GM23338 (cell line): ENCODE measurements around the gene CMC4. TPM values are rescaled to one million over a fixed set of nuclear protein-coding genes. Genes with fewer than 3 reads are reported as not detected.

ENCODE experiments used
- ATAC-seq: fragments of 200-7000 bp; cut with Tn5 transposase; 3 replicates; pipeline ENCODE4 v1.9.1; 2020
- DNase-seq: peaks from one replicate; pipeline ENCODE4 v3.0.0-alpha.2; 2015; ENCODE audit warnings: low spot score
- H2AFZ ChIP-seq: fragments of 200-600 bp; sonication (generic); 2 replicates; pipeline ENCODE4 v1.8.0; 2016; ENCODE audit warnings: antibody characterized with exemption, mild to moderate bottlenecking, moderate library complexity
- H3F3A ChIP-seq: fragments of 200-600 bp; sonication (generic); replicated peaks from 2 replicates; pipeline ENCODE4 v1.8.0; 2017; ENCODE audit warnings: antibody characterized with exemption, mixed run types, low read depth
- H3K27ac ChIP-seq: fragments of 200-600 bp; sonication (generic); 2 replicates; pipeline ENCODE4 v1.6.1; 2016; ENCODE audit warnings: low read depth
- H3K27me3 ChIP-seq: fragments of 200-600 bp; sonication (generic); 2 replicates; pipeline ENCODE4 v1.8.0; 2016; ENCODE audit warnings: mild to moderate bottlenecking, mixed run types, moderate library complexity; ENCODE audit not compliant: insufficient read depth
- H3K36me3 ChIP-seq: fragments of 200-600 bp; sonication (generic); 2 replicates; pipeline ENCODE4 v1.8.0; 2016; ENCODE audit warnings: mild to moderate bottlenecking; ENCODE audit not compliant: insufficient read depth
- H3K4me1 ChIP-seq: fragments of 200-600 bp; sonication (generic); 2 replicates; pipeline ENCODE4 v1.8.0; 2016; ENCODE audit warnings: mild to moderate bottlenecking, moderate library complexity; ENCODE audit not compliant: insufficient read depth
- H3K4me2 ChIP-seq: fragments of 200-600 bp; sonication (generic); 2 replicates; pipeline ENCODE4 v1.7.1; 2017; ENCODE audit warnings: mixed run types
- H3K4me3 ChIP-seq: fragments of 200-600 bp; sonication (generic); 2 replicates; pipeline ENCODE4 v1.6.1; 2016; ENCODE audit warnings: mixed run types
- H3K79me2 ChIP-seq: fragments of 200-600 bp; sonication (generic); replicated peaks from 2 replicates; pipeline ENCODE4 v1.8.0; 2017; ENCODE audit warnings: mild to moderate bottlenecking; ENCODE audit not compliant: insufficient read depth
- H3K9me2 ChIP-seq: fragments of 200-600 bp; sonication (generic); 2 replicates; pipeline ENCODE4 v1.8.0; 2017; ENCODE audit not compliant: insufficient read depth
- H4K20me1 ChIP-seq: fragments of 200-600 bp; sonication (generic); replicated peaks from 2 replicates; pipeline ENCODE4 v1.8.0; 2017; ENCODE audit warnings: mild to moderate bottlenecking; ENCODE audit not compliant: insufficient read depth
- H3K27ac Mint-ChIP-seq: 2 replicates; pipeline ENCODE4 v1.8.0; 2020; ENCODE audit warnings: inconsistent platforms, mild to moderate bottlenecking, moderate library complexity, mixed read lengths
- H3K27me3 Mint-ChIP-seq: 3 replicates; pipeline ENCODE4 v1.8.0; 2022; ENCODE audit warnings: low read depth, mild to moderate bottlenecking, moderate library complexity, mixed read lengths, inconsistent platforms; ENCODE audit not compliant: insufficient read depth, poor library complexity
- H3K36me3 Mint-ChIP-seq: 3 replicates; pipeline ENCODE4 v1.8.0; 2021; ENCODE audit warnings: low read depth, mild to moderate bottlenecking, inconsistent platforms, moderate library complexity, mixed read lengths
- H3K4me1 Mint-ChIP-seq: 3 replicates; pipeline ENCODE4 v1.8.0; 2020; ENCODE audit warnings: mild to moderate bottlenecking, inconsistent platforms, mixed read lengths
- H3K4me3 Mint-ChIP-seq: 3 replicates; pipeline ENCODE4 v1.8.0; 2021; ENCODE audit warnings: moderate library complexity, mild to moderate bottlenecking, inconsistent platforms, mixed read lengths
- H3K9me3 Mint-ChIP-seq: 3 replicates; pipeline ENCODE4 v1.8.0; 2020; ENCODE audit warnings: moderate library complexity, mild to moderate bottlenecking, inconsistent platforms, mixed read lengths
- CREB1 ChIP-seq: fragments of 250-450 bp; sonication (Bioruptor Pico); IDR thresholded peaks from 2 replicates; pipeline ENCODE4 v1.5.0; 2020; ENCODE audit warnings: low read depth, mild to moderate bottlenecking, moderate library complexity
- EZH2phosphoT487 ChIP-seq: fragments of 200-600 bp; sonication (generic); IDR thresholded peaks from one replicate; pipeline ENCODE4 v1.8.1; 2018; ENCODE audit warnings: antibody characterized with exemption; ENCODE audit not compliant: unreplicated experiment
- JUNB ChIP-seq: IDR thresholded peaks from one replicate; pipeline ENCODE4 v1.6.1; 2016; ENCODE audit warnings: antibody characterized with exemption; ENCODE audit not compliant: unreplicated experiment
- STAT1 ChIP-seq: IDR thresholded peaks from one replicate; pipeline ENCODE4 v1.6.1; 2016; ENCODE audit warnings: antibody characterized with exemption; ENCODE audit not compliant: unreplicated experiment
- ZNF114 ChIP-seq: fragments of 250-450 bp; sonication (Bioruptor Pico); IDR thresholded peaks from 2 replicates; pipeline ENCODE4 v1.5.0; 2020; ENCODE audit warnings: mild to moderate bottlenecking, moderate library complexity
- polyA plus RNA-seq: library from polyadenylated mRNA; unstranded; fragments of >200 nt; fragmentation: Nextera tagmentation; extraction: Ambion mirVana; gene quantifications from 2 replicates; pipeline ENCODE4 v1.2.1, GENCODE V29; 2016
- total RNA-seq: library from RNA; depleted of rRNA; stranded (reverse); fragments of >200 nt; shearing (Covaris generic); gene quantifications from 2 replicates; pipeline ENCODE4 v1.2.3, GENCODE V29; 2014
- TF ChIP-seq, protein P1 (sequence below), 2 experiments: fragments of 200-600 bp in 1 of 2; sonication (generic) in 1 of 2; conservative IDR thresholded peaks; 2 replicates each; pipeline versions ENCODE4 v1.5.1 to v1.6.1; 2016 to 2017; ENCODE audit warnings: antibody characterized with exemption in 2 of 2, low read depth in 2 of 2, mild to moderate bottlenecking in 2 of 2, moderate library complexity in 1 of 2
- TF ChIP-seq, protein P2 (sequence below): IDR thresholded peaks from one replicate; pipeline ENCODE4 v1.6.1; 2018; ENCODE audit warnings: antibody characterized with exemption; ENCODE audit not compliant: unreplicated experiment

CMC4 gene
- total and polyA plus RNA-seq, 2 experiments from 2014 or later, result 9.9 to 16.3 TPM

DNA sequence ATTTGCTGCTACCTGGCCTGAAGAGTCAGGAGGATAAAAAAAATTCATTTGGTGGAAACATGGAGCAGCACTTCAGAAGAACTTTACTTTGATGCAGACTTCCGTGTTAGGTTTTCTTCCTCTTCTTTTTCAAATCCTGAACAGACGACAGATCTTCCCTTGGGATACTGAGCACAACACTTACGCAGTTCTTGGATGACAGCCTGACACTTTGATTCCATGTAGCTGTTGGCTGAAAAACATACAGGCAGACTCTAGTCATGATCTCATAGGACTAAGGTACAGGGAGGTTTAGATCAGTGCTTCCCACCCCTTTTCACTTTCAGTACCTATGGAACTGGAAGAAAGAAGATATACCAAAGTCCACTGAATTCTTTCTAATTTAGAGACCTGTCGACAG is 9.2 kb downstream of the CMC4 start:
- Histone ChIP-seq H4K20me1 (no peaks in the 10 kb centered on the region), H3K4me2 (no peak overlapping the region), H3K27me3 (no peaks in the 10 kb centered on the region), H3K79me2 (no peaks in the 10 kb centered on the region), H2AFZ (no peak overlapping the region), H3K9me2 (no peaks in the 10 kb centered on the region), H3K27ac (no peak overlapping the region), H3K4me3 (no peak overlapping the region), H3K4me1 (no peaks in the 10 kb centered on the region), H3F3A (no peaks in the 10 kb centered on the region), H3K36me3 (no peaks in the 10 kb centered on the region; the same call in 1 of the 2 replicates)
- Mint-ChIP-seq H3K4me1 (no peaks in the 10 kb centered on the region), H3K9me3 (no peaks in the 10 kb centered on the region), H3K4me3 (no peak overlapping the region), H3K36me3 (peaks cover 3% of the 10 kb centered on the region; the same call in 1 of the 3 replicates), H3K27me3 (no peaks in the 10 kb centered on the region), H3K27ac (no peak overlapping the region)
- no peak for DNase-seq
- no peak for ATAC-seq
- no peak for TF ChIP-seq JUNB
- no peak for TF ChIP-seq EZH2phosphoT487
- TF ChIP-seq, protein P1, sequence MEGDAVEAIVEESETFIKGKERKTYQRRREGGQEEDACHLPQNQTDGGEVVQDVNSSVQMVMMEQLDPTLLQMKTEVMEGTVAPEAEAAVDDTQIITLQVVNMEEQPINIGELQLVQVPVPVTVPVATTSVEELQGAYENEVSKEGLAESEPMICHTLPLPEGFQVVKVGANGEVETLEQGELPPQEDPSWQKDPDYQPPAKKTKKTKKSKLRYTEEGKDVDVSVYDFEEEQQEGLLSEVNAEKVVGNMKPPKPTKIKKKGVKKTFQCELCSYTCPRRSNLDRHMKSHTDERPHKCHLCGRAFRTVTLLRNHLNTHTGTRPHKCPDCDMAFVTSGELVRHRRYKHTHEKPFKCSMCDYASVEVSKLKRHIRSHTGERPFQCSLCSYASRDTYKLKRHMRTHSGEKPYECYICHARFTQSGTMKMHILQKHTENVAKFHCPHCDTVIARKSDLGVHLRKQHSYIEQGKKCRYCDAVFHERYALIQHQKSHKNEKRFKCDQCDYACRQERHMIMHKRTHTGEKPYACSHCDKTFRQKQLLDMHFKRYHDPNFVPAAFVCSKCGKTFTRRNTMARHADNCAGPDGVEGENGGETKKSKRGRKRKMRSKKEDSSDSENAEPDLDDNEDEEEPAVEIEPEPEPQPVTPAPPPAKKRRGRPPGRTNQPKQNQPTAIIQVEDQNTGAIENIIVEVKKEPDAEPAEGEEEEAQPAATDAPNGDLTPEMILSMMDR (conservative IDR thresholded peaks at IDR 0.05; ENCODE audit: low read depth in 2 of 2), result no peak
- TF ChIP-seq STAT1, result no peak
- TF ChIP-seq CREB1 (CRISPR knock-in tag), result no peak
- no peak for TF ChIP-seq ZNF114 (CRISPR knock-in tag)

GRCh38 chrX:155056877-155057792 is 13.8 kb downstream of the CMC4 start:
- TF ChIP-seq, protein P2, sequence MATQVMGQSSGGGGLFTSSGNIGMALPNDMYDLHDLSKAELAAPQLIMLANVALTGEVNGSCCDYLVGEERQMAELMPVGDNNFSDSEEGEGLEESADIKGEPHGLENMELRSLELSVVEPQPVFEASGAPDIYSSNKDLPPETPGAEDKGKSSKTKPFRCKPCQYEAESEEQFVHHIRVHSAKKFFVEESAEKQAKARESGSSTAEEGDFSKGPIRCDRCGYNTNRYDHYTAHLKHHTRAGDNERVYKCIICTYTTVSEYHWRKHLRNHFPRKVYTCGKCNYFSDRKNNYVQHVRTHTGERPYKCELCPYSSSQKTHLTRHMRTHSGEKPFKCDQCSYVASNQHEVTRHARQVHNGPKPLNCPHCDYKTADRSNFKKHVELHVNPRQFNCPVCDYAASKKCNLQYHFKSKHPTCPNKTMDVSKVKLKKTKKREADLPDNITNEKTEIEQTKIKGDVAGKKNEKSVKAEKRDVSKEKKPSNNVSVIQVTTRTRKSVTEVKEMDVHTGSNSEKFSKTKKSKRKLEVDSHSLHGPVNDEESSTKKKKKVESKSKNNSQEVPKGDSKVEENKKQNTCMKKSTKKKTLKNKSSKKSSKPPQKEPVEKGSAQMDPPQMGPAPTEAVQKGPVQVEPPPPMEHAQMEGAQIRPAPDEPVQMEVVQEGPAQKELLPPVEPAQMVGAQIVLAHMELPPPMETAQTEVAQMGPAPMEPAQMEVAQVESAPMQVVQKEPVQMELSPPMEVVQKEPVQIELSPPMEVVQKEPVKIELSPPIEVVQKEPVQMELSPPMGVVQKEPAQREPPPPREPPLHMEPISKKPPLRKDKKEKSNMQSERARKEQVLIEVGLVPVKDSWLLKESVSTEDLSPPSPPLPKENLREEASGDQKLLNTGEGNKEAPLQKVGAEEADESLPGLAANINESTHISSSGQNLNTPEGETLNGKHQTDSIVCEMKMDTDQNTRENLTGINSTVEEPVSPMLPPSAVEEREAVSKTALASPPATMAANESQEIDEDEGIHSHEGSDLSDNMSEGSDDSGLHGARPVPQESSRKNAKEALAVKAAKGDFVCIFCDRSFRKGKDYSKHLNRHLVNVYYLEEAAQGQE, result peak; percentile 59
- TF ChIP-seq JUNB (no peak), CREB1 (CRISPR knock-in tag) (peak; percentile 66; the same call in 1 of the 2 replicates)
- TF ChIP-seq, protein P1 (conservative IDR thresholded peaks at IDR 0.05; ENCODE audit: low read depth in 2 of 2), result peak; percentile 59 to 75
- Mint-ChIP-seq H3K4me1 (no peaks in the 10 kb centered on the region), H3K27ac (no peak overlapping the region), H3K4me3 (peak overlapping the region; percentile 55; the same call in 2 of the 3 replicates), H3K9me3 (no peaks in the 10 kb centered on the region), H3K36me3 (peaks cover 10% of the 10 kb centered on the region; the same call in 1 of the 3 replicates), H3K27me3 (peaks cover 2% of the 10 kb centered on the region)
- Histone ChIP-seq H3F3A (no peaks in the 10 kb centered on the region), H3K27me3 (no peaks in the 10 kb centered on the region), H3K4me1 (no peaks in the 10 kb centered on the region), H3K27ac (peak overlapping the region; percentile 32; the same call in 1 of the 2 replicates), H2AFZ (0 out of 2 replicates have a peak overlapping the region, but pooled peaks have one; percentile 16), H3K9me2 (no peaks in the 10 kb centered on the region), H3K36me3 (no peaks in the 10 kb centered on the region; the same call in 1 of the 2 replicates), H3K4me2 (peak overlapping the region; percentile 60), H3K4me3 (peak overlapping the region; percentile 38; the same call in 1 of the 2 replicates), H3K79me2 (no peaks in the 10 kb centered on the region), H4K20me1 (no peaks in the 10 kb centered on the region)
- peak; percentile 76 for DNase-seq
- peak; percentile 98 for ATAC-seq
